Hepatocyte (in vitro differentiated cells): ENCODE data around the gene DCDC1. TPM values are rescaled to one million over a fixed set of nuclear protein-coding genes. Genes with fewer than 3 reads are reported as not detected.

Source experiments
- DNase-seq: peaks from one replicate; pipeline ENCODE4 v3.0.0-alpha.2; 2016; ENCODE audit warnings: low spot score
- H2AFZ ChIP-seq: fragments of 200-600 bp; sonication (generic); 2 replicates; pipeline ENCODE4 v1.6.0; 2016; ENCODE audit warnings: antibody characterized with exemption, mild to moderate bottlenecking
- H3K27ac ChIP-seq: fragments of 200-600 bp; sonication (generic); 2 replicates; pipeline ENCODE4 v1.5.1; 2016; ENCODE audit warnings: mild to moderate bottlenecking
- H3K27me3 ChIP-seq: fragments of 200-600 bp; sonication (generic); 2 replicates; pipeline ENCODE4 v1.6.1; 2016
- H3K36me3 ChIP-seq: fragments of 200-600 bp; sonication (generic); replicated peaks from 2 replicates; pipeline ENCODE4 v1.5.1; 2016; ENCODE audit warnings: low read depth; ENCODE audit not compliant: insufficient read depth
- H3K4me1 ChIP-seq: fragments of 200-600 bp; sonication (generic); 2 replicates; pipeline ENCODE4 v1.5.1; 2016; ENCODE audit warnings: mild to moderate bottlenecking, moderate library complexity; ENCODE audit not compliant: insufficient read depth
- H3K4me2 ChIP-seq: fragments of 200-600 bp; sonication (generic); 2 replicates; pipeline ENCODE4 v1.6.0; 2016
- H3K4me3 ChIP-seq: fragments of 200-600 bp; sonication (generic); 2 replicates; pipeline ENCODE4 v1.5.1; 2016; ENCODE audit warnings: mild to moderate bottlenecking
- H3K79me2 ChIP-seq: fragments of 200-600 bp; sonication (generic); 2 replicates; pipeline ENCODE4 v1.6.0; 2017; ENCODE audit warnings: mild to moderate bottlenecking
- H3K9me2 ChIP-seq: fragments of 200-600 bp; sonication (generic); replicated peaks from 2 replicates; pipeline ENCODE4 v1.6.0; 2017; ENCODE audit warnings: mild to moderate bottlenecking; ENCODE audit not compliant: insufficient read depth
- H3K9me3 ChIP-seq: fragments of 200-600 bp; sonication (generic); 2 replicates; pipeline ENCODE4 v1.5.1; 2016; ENCODE audit warnings: low read depth, mild to moderate bottlenecking
- H4K20me1 ChIP-seq: fragments of 200-600 bp; sonication (generic); 2 replicates; pipeline ENCODE4 v1.6.0; 2016; ENCODE audit warnings: mild to moderate bottlenecking; ENCODE audit not compliant: insufficient read depth, poor library complexity, severe bottlenecking
- EZH2 ChIP-seq: fragments of 200-600 bp; sonication (generic); IDR thresholded peaks from 2 replicates; pipeline ENCODE4 v1.6.1; 2016; ENCODE audit warnings: antibody characterized with exemption, mild to moderate bottlenecking, borderline replicate concordance
- EZH2phosphoT487 ChIP-seq: fragments of 200-600 bp; sonication (generic); IDR thresholded peaks from one replicate; pipeline ENCODE4 v1.6.1; 2018; ENCODE audit warnings: antibody characterized with exemption, mild to moderate bottlenecking, low read depth, moderate library complexity; ENCODE audit not compliant: unreplicated experiment, severe bottlenecking
- WGBS: methylation state at CpG from one replicate; pipeline ENCODE4 v1.1.6; 2016; ENCODE audit warnings: low lambda C conversion rate; ENCODE audit errors: missing lambda C conversion rate; 5-methylcytosine and 5-hydroxymethylcytosine counted together
- polyA plus RNA-seq: library from polyadenylated mRNA; unstranded; fragments of >200 nt; fragmentation: Nextera tagmentation; extraction: Ambion mirVana; gene quantifications from 2 replicates; pipeline ENCODE4 v1.2.1, GENCODE V29; 2016
- total RNA-seq: library from RNA; depleted of rRNA; stranded (reverse); fragments of >200 nt; gene quantifications from 2 replicates; pipeline ENCODE4 v1.2.3, GENCODE V29; 2014
- TF ChIP-seq, protein P1 (sequence below): fragments of 200-600 bp; sonication (generic); IDR thresholded peaks from 2 replicates; pipeline ENCODE4 v1.5.1; 2016; ENCODE audit warnings: antibody characterized with exemption, mild to moderate bottlenecking; ENCODE audit not compliant: poor library complexity

Gene DCDC1
- total and polyA plus RNA-seq, 2 experiments from 2014 or later = 0.63 to 1.9 TPM

DNA sequence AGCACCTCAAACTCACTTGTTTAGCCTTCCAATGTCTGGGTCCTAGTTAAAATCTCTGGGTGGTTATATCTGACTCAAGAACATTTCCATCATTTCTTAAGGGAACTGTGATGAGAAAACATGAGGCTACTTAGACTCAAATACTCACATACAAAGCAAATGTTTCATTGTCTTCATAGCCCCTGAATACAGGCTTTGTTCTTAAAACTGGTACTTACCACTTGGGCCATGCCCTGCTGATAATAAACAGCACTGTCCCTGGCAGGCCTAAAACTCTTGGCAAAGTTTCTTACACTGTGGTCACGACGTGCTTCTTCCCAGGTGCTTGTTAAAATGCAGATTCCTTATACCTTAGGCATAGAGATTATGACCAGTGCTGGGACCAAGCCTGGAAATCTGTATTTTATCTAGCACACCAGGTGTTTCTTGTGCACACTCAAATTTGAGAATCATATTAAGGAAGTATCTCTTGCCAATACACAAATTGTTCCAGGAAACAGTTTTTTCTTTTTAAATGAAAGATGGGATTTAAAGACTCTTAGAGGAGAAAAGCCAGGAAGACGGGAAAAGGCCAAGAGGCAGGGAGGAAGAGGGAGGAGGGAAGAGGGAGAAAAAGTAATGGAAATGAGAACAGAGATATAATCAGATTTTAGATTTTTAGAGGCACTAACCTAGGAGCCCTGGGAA, 495.5 kb downstream of the DCDC1 start:
- Histone ChIP-seq H3K27ac (no peak overlapping the region), H3K36me3 (no peaks in the 10 kb centered on the region), H3K4me1 (no peaks in the 10 kb centered on the region), H3K4me3 (no peak overlapping the region), H2AFZ (no peak overlapping the region), H3K79me2 (no peaks in the 10 kb centered on the region), H3K9me2 (no peaks in the 10 kb centered on the region), H3K4me2 (no peak overlapping the region), H4K20me1 (no peaks in the 10 kb centered on the region), H3K9me3 (no peaks in the 10 kb centered on the region), H3K27me3 (no peaks in the 10 kb centered on the region)
- DNase-seq = no peak
- TF ChIP-seq EZH2phosphoT487 (no peak), EZH2 (no peak)
- TF ChIP-seq, protein P1, sequence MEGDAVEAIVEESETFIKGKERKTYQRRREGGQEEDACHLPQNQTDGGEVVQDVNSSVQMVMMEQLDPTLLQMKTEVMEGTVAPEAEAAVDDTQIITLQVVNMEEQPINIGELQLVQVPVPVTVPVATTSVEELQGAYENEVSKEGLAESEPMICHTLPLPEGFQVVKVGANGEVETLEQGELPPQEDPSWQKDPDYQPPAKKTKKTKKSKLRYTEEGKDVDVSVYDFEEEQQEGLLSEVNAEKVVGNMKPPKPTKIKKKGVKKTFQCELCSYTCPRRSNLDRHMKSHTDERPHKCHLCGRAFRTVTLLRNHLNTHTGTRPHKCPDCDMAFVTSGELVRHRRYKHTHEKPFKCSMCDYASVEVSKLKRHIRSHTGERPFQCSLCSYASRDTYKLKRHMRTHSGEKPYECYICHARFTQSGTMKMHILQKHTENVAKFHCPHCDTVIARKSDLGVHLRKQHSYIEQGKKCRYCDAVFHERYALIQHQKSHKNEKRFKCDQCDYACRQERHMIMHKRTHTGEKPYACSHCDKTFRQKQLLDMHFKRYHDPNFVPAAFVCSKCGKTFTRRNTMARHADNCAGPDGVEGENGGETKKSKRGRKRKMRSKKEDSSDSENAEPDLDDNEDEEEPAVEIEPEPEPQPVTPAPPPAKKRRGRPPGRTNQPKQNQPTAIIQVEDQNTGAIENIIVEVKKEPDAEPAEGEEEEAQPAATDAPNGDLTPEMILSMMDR = no peak
- WGBS = 62% methylated on average over 3 of the region's 3 CpGs

DNA sequence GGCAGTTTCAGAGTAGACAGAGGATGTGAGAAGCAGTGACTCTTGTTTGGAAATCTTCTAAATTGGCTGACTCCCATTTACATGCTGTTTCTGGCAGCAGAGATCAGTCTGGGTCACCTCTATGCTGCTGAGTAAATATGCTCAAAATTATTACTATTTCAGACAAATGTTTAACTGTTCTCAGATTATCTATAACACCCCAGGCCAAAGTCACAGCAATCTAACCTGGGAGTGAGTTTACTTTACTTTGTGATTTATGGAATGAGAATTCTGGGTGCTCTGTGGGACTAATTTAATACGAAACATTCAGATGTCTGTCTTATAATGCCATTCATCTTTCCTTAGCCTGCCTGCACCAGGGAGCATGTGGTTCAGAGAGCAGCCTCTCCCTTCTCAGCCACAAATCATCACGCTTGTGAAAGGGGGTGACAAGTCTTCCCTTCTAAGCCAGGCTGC, 500.9 kb downstream of the DCDC1 start:
- H3K27ac ChIP-seq = no peak overlapping the region
- H3K9me2 ChIP-seq = no peaks in the 10 kb centered on the region
- no peak overlapping the region for H3K4me2 ChIP-seq
- no peaks in the 10 kb centered on the region for H4K20me1 ChIP-seq
- H3K27me3 ChIP-seq = no peaks in the 10 kb centered on the region
- WGBS = 42% methylated on average over 2 of the region's 2 CpGs
- H2AFZ ChIP-seq = no peak overlapping the region
- no peaks in the 10 kb centered on the region for H3K9me3 ChIP-seq
- TF ChIP-seq EZH2 (no peak), EZH2phosphoT487 (no peak)
- TF ChIP-seq, protein P1 = no peak
- no peak for DNase-seq
- H3K4me3 ChIP-seq = no peak overlapping the region
- H3K36me3 ChIP-seq = no peaks in the 10 kb centered on the region
- H3K4me1 ChIP-seq = no peaks in the 10 kb centered on the region
- H3K79me2 ChIP-seq = no peaks in the 10 kb centered on the region

GRCh38 chr11:30863209-30863608, 506.3 kb downstream of the DCDC1 start:
- no peak for DNase-seq
- no peak overlapping the region for H3K27ac ChIP-seq
- no peak overlapping the region for H3K4me2 ChIP-seq
- TF ChIP-seq EZH2 (no peak), EZH2phosphoT487 (no peak)
- TF ChIP-seq, protein P1 = no peak
- H2AFZ ChIP-seq = no peak overlapping the region
- H3K79me2 ChIP-seq = no peaks in the 10 kb centered on the region
- no peaks in the 10 kb centered on the region for H3K9me3 ChIP-seq
- no peaks in the 10 kb centered on the region for H3K36me3 ChIP-seq
- no peaks in the 10 kb centered on the region for H4K20me1 ChIP-seq
- peaks cover 6% of the 10 kb centered on the region for H3K4me1 ChIP-seq
- 73% methylated on average over 2 of the region's 2 CpGs for WGBS
- no peaks in the 10 kb centered on the region for H3K9me2 ChIP-seq
- no peak overlapping the region for H3K4me3 ChIP-seq
- no peaks in the 10 kb centered on the region for H3K27me3 ChIP-seq

DNA sequence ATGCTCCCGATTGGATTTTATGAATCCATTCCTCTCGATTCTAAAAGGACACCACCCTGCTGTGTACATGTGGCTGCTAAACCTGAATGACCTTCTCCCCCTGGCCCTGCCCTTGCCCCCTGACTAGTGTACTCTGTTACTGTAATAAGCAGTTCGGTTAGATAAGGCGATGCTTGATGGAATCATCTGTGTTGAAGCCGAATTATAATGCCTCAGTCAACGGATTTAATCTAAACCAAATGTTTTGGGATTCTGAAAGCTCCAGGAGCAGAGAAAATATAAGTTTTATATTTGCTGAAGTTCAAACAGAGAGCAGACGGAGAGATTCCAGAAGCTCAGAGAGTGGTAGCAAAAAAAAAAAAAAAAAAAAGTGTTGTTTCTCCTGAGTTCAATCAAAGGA, 508.0 kb downstream of the DCDC1 start:
- Histone ChIP-seq H3K4me2 (no peak overlapping the region), H3K9me2 (no peaks in the 10 kb centered on the region), H3K4me1 (peaks cover 6% of the 10 kb centered on the region), H4K20me1 (no peaks in the 10 kb centered on the region), H3K36me3 (no peaks in the 10 kb centered on the region), H3K27ac (no peak overlapping the region), H3K79me2 (no peaks in the 10 kb centered on the region), H3K4me3 (no peak overlapping the region), H2AFZ (no peak overlapping the region), H3K27me3 (no peaks in the 10 kb centered on the region), H3K9me3 (no peaks in the 10 kb centered on the region)
- TF ChIP-seq EZH2 (no peak), EZH2phosphoT487 (no peak)
- TF ChIP-seq, protein P1 = no peak
- no peak for DNase-seq
- WGBS = 46% methylated on average over 7 of the region's 7 CpGs
